Fibroblast of lung (primary cell): ENCODE results near the gene ARHGEF3. TPM values are rescaled to one million over a fixed set of nuclear protein-coding genes. Genes with fewer than 3 reads are reported as not detected.

Experiments
- DNase-seq, 2 donors: peaks; one replicate each; pipeline versions ENCODE4 v3.0.0 to v3.0.0-alpha.2; 2010; ENCODE audit warnings: low read depth in 2 of 2
- H2AFZ ChIP-seq: 2 replicates; pipeline ENCODE4 v1.5.1; 2012; ENCODE audit warnings: low read length, control low read depth, inconsistent platforms
- H3K27ac ChIP-seq: 2 replicates; pipeline ENCODE4 v1.5.1; 2011; ENCODE audit warnings: low read length, control low read depth; ENCODE audit not compliant: insufficient read depth
- H3K27me3 ChIP-seq: 2 replicates; pipeline ENCODE4 v1.5.1; 2011; ENCODE audit warnings: mild to moderate bottlenecking, low read length; ENCODE audit not compliant: control insufficient read depth, insufficient read depth
- H3K36me3 ChIP-seq: 2 replicates; pipeline ENCODE4 v1.5.1; 2011; ENCODE audit warnings: low read length; ENCODE audit not compliant: control insufficient read depth, insufficient read depth
- H3K4me1 ChIP-seq: 2 replicates; pipeline ENCODE4 v1.5.1; 2011; ENCODE audit warnings: low read length; ENCODE audit not compliant: control insufficient read depth, insufficient read depth; ENCODE audit errors: extremely low read depth
- H3K4me2 ChIP-seq: 2 replicates; pipeline ENCODE4 v1.5.1; 2011; ENCODE audit warnings: low read length, control low read depth; ENCODE audit not compliant: insufficient read depth; ENCODE audit errors: extremely low read depth
- H3K4me3 ChIP-seq, 4 experiments: fragments of 200-600 bp in 1 of 4; sonication (generic) in 1 of 4; replicated peaks in 1 of 4; 2 replicates each; pipeline ENCODE4 v1.5.1; 2011 to 2016; ENCODE audit warnings: low read length in 4 of 4, low read depth in 3 of 4, mild to moderate bottlenecking in 3 of 4, control low read depth in 2 of 4, inconsistent platforms in 1 of 4, mixed read lengths in 1 of 4; ENCODE audit not compliant: insufficient read depth in 1 of 4; ENCODE audit errors: control extremely low read depth in 1 of 4
- H3K79me2 ChIP-seq: 2 replicates; pipeline ENCODE4 v1.5.1; 2012; ENCODE audit warnings: mild to moderate bottlenecking, low read length, inconsistent platforms; ENCODE audit not compliant: control insufficient read depth, insufficient read depth
- H3K9ac ChIP-seq: 2 replicates; pipeline ENCODE4 v1.5.1; 2011; ENCODE audit warnings: mild to moderate bottlenecking, low read length, control low read depth; ENCODE audit not compliant: insufficient read depth
- H3K9me3 ChIP-seq: 2 replicates; pipeline ENCODE4 v1.5.1; 2012; ENCODE audit warnings: low read depth, low read length; ENCODE audit not compliant: control insufficient read depth, insufficient read depth
- H4K20me1 ChIP-seq: 2 replicates; pipeline ENCODE4 v1.5.1; 2011; ENCODE audit warnings: low read length; ENCODE audit not compliant: control insufficient read depth, insufficient read depth; ENCODE audit errors: extremely low read depth
- EZH2 ChIP-seq: IDR thresholded peaks from 2 replicates; pipeline ENCODE4 v1.5.1; 2012; ENCODE audit warnings: low read length, control low read depth, mild to moderate bottlenecking; ENCODE audit errors: missing control alignments
- polyA plus RNA-seq, 2 donors: library from polyadenylated mRNA; depleted of rRNA in 1 of 2; stranded (reverse) in 1 of 2; unstranded in 1 of 2; fragments of >200 nt; gene quantifications; 2 replicates each; pipeline ENCODE4 v1.2.1, GENCODE V29; 2011 to 2012; ENCODE audit warnings: missing spikeins in 1 of 2
- total RNA-seq: library from RNA; depleted of rRNA; stranded (reverse); fragments of >200 nt; gene quantifications from 2 replicates; pipeline ENCODE4 v1.2.1, GENCODE V29; 2014
- TF ChIP-seq, protein P1 (sequence below), 2 donors: IDR thresholded peaks in 1 of 2; conservative IDR thresholded peaks in 1 of 2; 1 replicate in 1 of 2; 2 replicates in 1 of 2; pipeline ENCODE4 v1.5.1; 2011 to 2012; ENCODE audit warnings: low read length in 2 of 2, control low read depth in 1 of 2, inconsistent platforms in 1 of 2, low read depth in 1 of 2, mild to moderate bottlenecking in 1 of 2

The ARHGEF3 gene
- total and polyA plus RNA-seq, 2 donors (not counting 1 experiment from before 2014, with no cell fraction given) = 2.6 to 16.7 TPM

- Histone ChIP-seq H3K9ac (no peak overlapping the region), H3K4me1 (peaks cover 2% of the 10 kb centered on the region), H3K27ac (no peak overlapping the region), H4K20me1 (no peaks in the 10 kb centered on the region), H3K27me3 (no peaks in the 10 kb centered on the region), H3K4me2 (no peak overlapping the region), H3K36me3 (no peaks in the 10 kb centered on the region), H3K4me3 (no peak overlapping the region), H3K9me3 (no peaks in the 10 kb centered on the region), H3K79me2 (no peaks in the 10 kb centered on the region), H2AFZ (no peak overlapping the region)
- TF ChIP-seq, protein P1, sequence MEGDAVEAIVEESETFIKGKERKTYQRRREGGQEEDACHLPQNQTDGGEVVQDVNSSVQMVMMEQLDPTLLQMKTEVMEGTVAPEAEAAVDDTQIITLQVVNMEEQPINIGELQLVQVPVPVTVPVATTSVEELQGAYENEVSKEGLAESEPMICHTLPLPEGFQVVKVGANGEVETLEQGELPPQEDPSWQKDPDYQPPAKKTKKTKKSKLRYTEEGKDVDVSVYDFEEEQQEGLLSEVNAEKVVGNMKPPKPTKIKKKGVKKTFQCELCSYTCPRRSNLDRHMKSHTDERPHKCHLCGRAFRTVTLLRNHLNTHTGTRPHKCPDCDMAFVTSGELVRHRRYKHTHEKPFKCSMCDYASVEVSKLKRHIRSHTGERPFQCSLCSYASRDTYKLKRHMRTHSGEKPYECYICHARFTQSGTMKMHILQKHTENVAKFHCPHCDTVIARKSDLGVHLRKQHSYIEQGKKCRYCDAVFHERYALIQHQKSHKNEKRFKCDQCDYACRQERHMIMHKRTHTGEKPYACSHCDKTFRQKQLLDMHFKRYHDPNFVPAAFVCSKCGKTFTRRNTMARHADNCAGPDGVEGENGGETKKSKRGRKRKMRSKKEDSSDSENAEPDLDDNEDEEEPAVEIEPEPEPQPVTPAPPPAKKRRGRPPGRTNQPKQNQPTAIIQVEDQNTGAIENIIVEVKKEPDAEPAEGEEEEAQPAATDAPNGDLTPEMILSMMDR (conservative IDR thresholded peaks at IDR 0.05 in 1 of 2, IDR thresholded peaks at IDR 0.05 in 1 of 2; ENCODE audit: low read depth in 1 of 2, low read length in 2 of 2) = no peak
- no peak for TF ChIP-seq EZH2
- DNase-seq = no peak
Observed at GRCh38 chr3:56764184-56764583, 37.6 kb downstream of the ARHGEF3 start.

DNA sequence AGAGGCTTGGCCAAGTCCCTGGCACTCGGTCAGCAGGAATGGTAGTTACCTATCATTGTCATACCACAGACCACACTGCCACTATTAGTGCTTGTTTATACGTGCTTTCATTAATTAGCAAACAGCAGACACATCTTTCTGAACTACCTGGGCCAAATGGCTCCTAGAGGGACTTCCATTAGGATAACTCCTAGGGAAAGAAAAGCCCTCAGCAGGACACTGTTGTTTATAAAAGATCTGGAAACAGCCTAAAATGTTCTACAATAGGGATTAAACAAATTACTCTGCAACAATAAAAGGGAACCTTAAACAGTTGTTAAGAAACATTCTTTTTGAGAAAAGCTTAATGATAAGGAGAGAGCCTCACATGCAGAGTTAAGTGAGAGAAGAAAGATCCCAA is 38.5 kb downstream of the ARHGEF3 start:
- no peaks in the 10 kb centered on the region for H3K27me3 ChIP-seq
- DNase-seq = no peak
- TF ChIP-seq, protein P1 (conservative IDR thresholded peaks at IDR 0.05 in 1 of 2, IDR thresholded peaks at IDR 0.05 in 1 of 2; ENCODE audit: low read depth in 1 of 2, low read length in 2 of 2) = no peak
- no peak for TF ChIP-seq EZH2
- H3K4me1 ChIP-seq = peaks cover 2% of the 10 kb centered on the region
- H3K4me2 ChIP-seq = no peak overlapping the region
- no peak overlapping the region for H3K9ac ChIP-seq
- H3K36me3 ChIP-seq = no peaks in the 10 kb centered on the region
- no peak overlapping the region for H2AFZ ChIP-seq
- H3K79me2 ChIP-seq = no peaks in the 10 kb centered on the region
- no peaks in the 10 kb centered on the region for H3K9me3 ChIP-seq
- H3K4me3 ChIP-seq = no peak overlapping the region
- H3K27ac ChIP-seq = no peak overlapping the region
- no peaks in the 10 kb centered on the region for H4K20me1 ChIP-seq

GRCh38 chr3:56762718-56763117 is 39.0 kb downstream of the ARHGEF3 start:
- no peaks in the 10 kb centered on the region for H3K9me3 ChIP-seq
- no peak overlapping the region for H3K9ac ChIP-seq
- H3K27me3 ChIP-seq = no peaks in the 10 kb centered on the region
- H2AFZ ChIP-seq = no peak overlapping the region
- no peak overlapping the region for H3K4me3 ChIP-seq
- no peaks in the 10 kb centered on the region for H4K20me1 ChIP-seq
- peaks cover 2% of the 10 kb centered on the region for H3K4me1 ChIP-seq
- H3K79me2 ChIP-seq = no peaks in the 10 kb centered on the region
- H3K4me2 ChIP-seq = no peak overlapping the region
- no peak for TF ChIP-seq EZH2
- TF ChIP-seq, protein P1 (conservative IDR thresholded peaks at IDR 0.05 in 1 of 2, IDR thresholded peaks at IDR 0.05 in 1 of 2; ENCODE audit: low read depth in 1 of 2, low read length in 2 of 2) = no peak
- no peaks in the 10 kb centered on the region for H3K36me3 ChIP-seq
- no peak for DNase-seq
- no peak overlapping the region for H3K27ac ChIP-seq
